GM18870 (cell line): ENCODE results near the gene PLXNA4.

ENCODE experiments used
- ATAC-seq: cut with Tn5 transposase; IDR thresholded peaks from one replicate; pipeline ENCODE4 v1.9.1; 2021; ENCODE audit warnings: moderate library complexity; ENCODE audit not compliant: unreplicated experiment

The PLXNA4 gene

GRCh38 chr7:132536654-132537395, 39.4 kb downstream of the PLXNA4 start:
- no peak for ATAC-seq

- ATAC-seq, result no peak
Measured at GRCh38 chr7:132533916-132534315, 42.4 kb downstream of the PLXNA4 start.

- ATAC-seq, result no peak
Measured at GRCh38 chr7:132532281-132532680, 44.0 kb downstream of the PLXNA4 start.

GRCh38 chr7:132531562-132531961, 44.7 kb downstream of the PLXNA4 start:
- no peak for ATAC-seq

GRCh38 chr7:132528695-132529094, 47.6 kb downstream of the PLXNA4 start:
- no peak for ATAC-seq

- ATAC-seq, result no peak
Measured at GRCh38 chr7:132527467-132528410, 48.5 kb downstream of the PLXNA4 start.

GRCh38 chr7:132526111-132526740, 50.0 kb downstream of the PLXNA4 start:
- ATAC-seq, result no peak

- no peak for ATAC-seq
Measured at GRCh38 chr7:132521423-132521822, 54.8 kb downstream of the PLXNA4 start.

- no peak for ATAC-seq
Measured at GRCh38 chr7:132520591-132521280, 55.5 kb downstream of the PLXNA4 start.

GRCh38 chr7:132519936-132520335, 56.3 kb downstream of the PLXNA4 start:
- ATAC-seq, result no peak

GRCh38 chr7:132518839-132519173, 57.5 kb downstream of the PLXNA4 start:
- ATAC-seq, result no peak

- ATAC-seq, result no peak
Measured at GRCh38 chr7:132518102-132518838, 58.0 kb downstream of the PLXNA4 start.

- ATAC-seq, result no peak
Measured at GRCh38 chr7:132516042-132516840, 60.0 kb downstream of the PLXNA4 start.

- no peak for ATAC-seq
Measured at GRCh38 chr7:132515181-132515580, 61.1 kb downstream of the PLXNA4 start.

GRCh38 chr7:132514430-132514829, 61.8 kb downstream of the PLXNA4 start:
- no peak for ATAC-seq

- ATAC-seq, result no peak
Measured at GRCh38 chr7:132511921-132512320, 64.3 kb downstream of the PLXNA4 start.

- no peak for ATAC-seq
Measured at GRCh38 chr7:132511387-132511786, 64.9 kb downstream of the PLXNA4 start.

- ATAC-seq, result no peak
Measured at GRCh38 chr7:132509643-132510042, 66.6 kb downstream of the PLXNA4 start.

GRCh38 chr7:132508724-132509353, 67.4 kb downstream of the PLXNA4 start:
- no peak for ATAC-seq
